NCI-H345 treated with DMSO at 0.1 percent for 48 hours (cell line): ENCODE results near the gene VPS33A.
"Not testable (repeated sequence)": the region's sequence is repeated elsewhere in the genome, so short reads cannot be mapped to it uniquely, and the experiment has no call there.

Source experiments
- DNase-seq: peaks from one replicate; lab custom pipeline; 2025; ENCODE audit not compliant: unreplicated experiment; lab: John Stamatoyannopoulos, UW

The VPS33A gene

DNA sequence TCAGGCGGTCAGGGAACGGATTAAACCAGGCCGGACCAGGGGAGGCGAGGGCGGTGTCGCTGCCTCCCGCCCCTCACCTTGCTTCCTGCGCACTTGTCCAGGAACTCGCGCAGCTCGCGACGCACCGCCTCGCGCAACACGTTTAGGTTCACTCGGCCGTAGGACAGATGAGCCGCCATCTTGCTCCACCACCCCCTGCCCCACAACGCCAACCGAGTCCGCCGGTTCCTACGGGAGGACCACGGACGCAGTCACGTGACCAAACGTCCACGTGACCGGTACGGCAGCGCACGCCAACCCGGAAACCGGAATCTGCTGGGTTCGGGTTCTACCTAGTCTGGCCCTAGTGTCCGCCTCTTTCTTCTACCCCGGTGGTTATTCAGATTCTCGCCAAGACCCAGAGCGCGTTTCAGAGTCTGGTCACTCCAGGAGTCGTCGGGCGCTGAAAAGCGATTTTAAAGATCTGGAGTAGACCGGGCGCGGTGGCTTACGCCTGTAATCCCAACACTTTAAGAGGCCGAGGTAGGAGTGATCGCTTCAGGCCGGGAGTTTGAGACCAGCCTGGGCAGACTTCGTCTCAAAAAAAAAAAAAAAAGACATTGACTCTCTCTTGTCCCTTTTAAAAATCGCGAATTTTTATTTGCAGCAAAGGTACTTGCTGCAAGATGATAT, at the start of gene VPS33A:
VPS33A (minus strand) TSS at position 265 of the 672 bp plus-strand sequence; CDS start at position 179, 86 bp downstream.
- peak; percentile 91 for DNase-seq

- DNase-seq = no peak
Measured at GRCh38 chr12:122312926-122313325, 46.6 kb upstream of the VPS33A start.

- DNase-seq = no peak
Measured at GRCh38 chr12:122311696-122312095, 45.4 kb upstream of the VPS33A start.

- DNase-seq = no peak
Measured at GRCh38 chr12:122310626-122311333, 44.5 kb upstream of the VPS33A start.

DNA sequence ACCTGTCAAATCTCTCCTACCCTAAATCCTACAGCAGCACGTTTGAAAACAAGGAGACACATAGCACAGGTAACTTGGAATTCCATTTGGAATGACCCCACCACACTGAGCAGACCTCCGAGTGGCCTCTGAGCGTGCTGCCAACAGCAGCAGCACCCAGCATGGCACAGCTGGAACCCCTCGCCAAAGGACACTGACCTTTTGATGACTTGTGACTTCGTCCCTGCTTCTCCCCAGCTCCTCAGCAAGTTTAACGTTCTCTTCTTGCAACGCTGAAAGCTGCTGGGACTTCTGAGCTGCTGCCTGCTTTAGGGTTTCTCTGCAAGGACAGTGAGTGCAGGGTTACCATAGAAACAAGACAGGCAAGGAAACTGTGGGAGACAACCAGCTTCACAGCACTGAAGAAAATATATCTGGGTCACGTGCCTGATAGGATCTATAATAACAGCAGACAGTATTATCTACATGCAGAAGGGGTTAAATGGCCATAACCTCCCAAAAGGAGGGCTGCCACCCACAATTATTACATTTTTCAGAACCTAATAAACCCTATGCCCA, 43.3 kb upstream of the VPS33A start:
- DNase-seq = no peak

DNA sequence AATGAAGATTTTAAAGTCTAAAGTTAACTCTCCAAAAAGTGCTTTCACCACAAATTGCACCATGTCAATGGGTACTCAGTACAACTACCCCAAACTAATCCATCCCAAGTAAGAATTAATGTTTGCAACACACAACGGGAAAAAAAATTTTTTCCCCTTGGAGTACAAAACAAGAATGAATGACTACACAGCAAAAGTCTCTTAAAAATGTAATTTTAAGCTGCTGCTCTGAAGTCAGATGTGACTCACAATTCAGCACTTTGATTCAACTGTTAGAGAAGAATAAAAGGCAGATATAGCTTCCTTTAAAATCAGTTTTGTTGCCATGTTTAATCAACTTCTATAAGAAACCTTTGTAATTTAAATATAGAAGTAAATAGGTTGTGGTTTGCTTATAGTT, 42.5 kb upstream of the VPS33A start:
- no peak for DNase-seq

DNA sequence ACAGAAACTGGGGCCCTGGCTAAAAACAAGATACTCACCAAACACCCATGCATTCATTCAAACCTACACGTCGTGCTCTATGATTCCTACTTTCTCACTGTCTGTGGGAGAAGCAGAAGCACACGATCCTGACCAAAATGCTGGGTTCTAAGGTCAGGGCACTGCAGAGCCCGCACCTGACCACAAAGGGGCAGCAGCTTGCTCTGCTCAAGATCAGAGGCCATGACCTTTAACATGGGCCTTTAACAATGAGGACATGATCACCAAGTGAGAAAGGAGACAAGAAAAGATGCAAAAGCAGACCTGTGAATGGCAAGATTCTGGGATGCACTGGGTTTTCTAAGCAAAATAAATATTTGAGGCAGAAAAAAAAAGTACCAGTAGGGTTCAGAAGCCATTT, 40.1 kb upstream of the VPS33A start:
- no peak for DNase-seq

DNA sequence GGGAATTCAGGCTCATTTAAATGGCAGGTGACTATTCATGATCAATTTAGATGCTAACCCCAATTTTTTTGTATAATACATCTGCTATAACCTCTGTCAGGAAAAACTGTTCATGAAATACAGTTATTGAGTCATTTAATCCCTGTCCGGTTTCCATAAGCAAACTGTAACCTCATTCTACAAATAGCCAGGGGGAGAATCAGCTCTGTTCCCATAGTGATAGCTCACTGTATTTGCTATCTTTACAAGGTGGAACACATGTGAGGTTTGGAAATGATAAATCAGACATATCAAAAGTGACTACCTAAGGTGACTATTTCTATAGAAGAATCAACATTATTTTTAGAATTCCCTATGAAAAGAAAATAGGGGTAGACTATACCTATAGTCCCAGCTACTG, 38.6 kb upstream of the VPS33A start:
- DNase-seq = no peak

DNA sequence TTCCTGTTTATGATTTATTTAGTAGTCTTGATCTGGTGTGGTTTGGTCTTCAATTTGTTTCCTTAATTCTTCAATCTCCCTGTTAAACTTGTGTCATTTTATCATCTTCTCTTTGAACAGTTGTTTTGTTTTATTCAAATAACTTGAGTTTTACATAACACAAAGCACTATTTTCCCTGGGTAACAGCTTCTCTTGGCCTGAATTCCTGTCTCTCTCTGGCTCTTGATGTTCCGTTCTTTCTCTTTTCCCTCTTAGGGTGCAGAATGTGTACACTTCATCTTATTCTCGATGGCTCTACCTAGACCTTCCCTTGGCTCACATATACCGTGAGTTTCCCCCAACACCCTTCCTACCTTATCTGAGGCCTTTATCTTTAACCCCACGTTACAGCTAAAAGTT, 36.8 kb upstream of the VPS33A start:
- no peak for DNase-seq

- DNase-seq = no peak
Measured at GRCh38 chr12:122298071-122298748, 31.9 kb upstream of the VPS33A start.

DNA sequence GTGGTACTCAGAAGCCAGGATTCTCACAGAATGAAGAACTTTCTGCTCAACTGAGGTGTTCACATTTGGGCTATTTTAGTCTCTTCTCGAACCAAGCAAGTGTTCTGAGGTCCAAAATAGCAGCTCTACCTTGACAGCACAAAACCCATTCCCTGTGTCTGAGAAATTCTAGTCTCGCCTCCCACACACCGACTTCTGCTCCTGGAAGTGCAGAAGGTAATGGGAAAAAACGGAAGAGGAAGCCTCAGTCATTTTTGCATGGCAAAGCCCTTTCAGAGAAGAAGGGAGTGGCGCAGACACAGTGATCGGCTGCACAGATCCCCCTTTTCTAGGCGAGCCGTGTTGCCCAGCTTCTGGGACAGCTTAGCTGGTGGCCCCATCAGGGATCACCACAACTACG, 31.2 kb upstream of the VPS33A start:
- DNase-seq = no peak

DNA sequence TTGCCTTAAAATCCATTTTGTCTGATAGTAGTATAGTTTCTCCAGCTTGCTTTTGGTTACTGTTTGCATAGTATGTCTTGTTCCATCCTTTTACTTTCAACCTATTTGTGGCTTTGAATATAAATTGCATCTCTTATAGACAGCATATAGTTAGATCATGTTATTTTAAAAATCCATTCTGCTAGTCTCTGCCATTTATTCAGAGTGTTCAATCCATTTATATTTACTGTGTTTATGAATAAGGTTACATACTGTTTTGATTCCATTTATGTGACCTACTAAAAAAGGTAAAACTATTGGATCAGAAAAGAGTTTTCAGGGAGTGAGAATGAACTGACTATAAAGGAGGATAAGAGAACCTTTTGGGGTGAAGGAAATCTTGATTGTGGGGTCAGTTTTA, 29.6 kb upstream of the VPS33A start:
- no peak for DNase-seq

- DNase-seq = no peak
Measured at GRCh38 chr12:122293081-122293480, 26.8 kb upstream of the VPS33A start.

- no peak for DNase-seq
Measured at GRCh38 chr12:122291431-122291830, 25.1 kb upstream of the VPS33A start.

DNA sequence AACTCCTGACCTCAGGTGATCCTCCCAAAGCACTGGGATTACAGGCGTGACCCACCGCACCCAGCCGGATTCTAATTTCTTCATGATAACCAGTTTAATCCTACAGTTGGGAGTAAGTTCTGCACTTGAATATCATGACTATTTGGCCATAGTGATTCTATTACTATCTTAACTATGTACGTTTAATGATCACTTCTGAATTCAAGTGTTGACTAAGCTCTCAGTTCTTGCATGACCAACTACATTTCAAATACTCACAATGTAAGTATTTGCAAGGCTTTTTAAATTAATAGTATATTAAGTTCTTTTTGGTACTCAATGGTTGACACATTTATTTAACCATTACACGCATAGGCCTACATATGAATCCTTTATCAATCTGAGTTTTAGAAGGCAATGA, 17.4 kb upstream of the VPS33A start:
- no peak for DNase-seq

GRCh38 chr12:122282061-122282460, 15.8 kb upstream of the VPS33A start:
- DNase-seq = no peak

DNA sequence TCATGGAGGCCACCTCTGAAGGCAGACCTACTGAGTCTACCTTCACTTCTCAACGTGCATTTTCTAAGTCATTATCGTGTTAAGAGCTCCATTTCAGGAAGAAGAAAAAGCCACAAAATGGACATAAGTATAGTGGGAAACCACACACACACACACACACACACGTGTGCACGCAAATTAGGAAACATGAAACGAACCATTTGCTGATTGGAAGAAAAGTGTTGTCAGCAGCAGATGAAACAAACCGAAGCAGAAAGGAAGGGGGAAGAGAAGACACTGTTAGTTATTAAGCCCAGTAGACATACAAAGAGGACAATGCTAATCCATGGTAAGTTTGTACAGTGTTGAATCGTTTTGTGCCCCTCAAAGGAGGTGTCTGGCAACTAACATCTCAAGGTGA, 9.9 kb upstream of the VPS33A start:
- no peak for DNase-seq

- no peak for DNase-seq
Measured at GRCh38 chr12:122275459-122275858, 9.2 kb upstream of the VPS33A start.

DNA sequence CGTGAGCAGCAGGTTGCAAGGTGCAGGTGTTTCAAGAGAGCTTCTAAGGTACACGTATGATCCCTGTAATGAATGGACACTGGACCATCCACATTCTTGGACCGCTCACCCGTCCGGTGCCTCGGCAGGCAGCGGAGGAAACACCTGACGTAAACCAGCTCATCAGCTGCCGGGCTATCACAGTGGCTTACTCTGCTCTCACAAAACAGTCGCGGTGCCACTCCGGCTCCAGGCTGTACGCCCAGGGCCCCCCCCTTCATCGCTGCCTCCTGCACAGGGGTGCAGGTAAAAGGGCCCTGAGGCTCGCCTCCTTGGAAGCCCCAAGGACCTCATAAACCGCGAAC, 436 bp downstream of the VPS33A start:
- no peak for DNase-seq

GRCh38 chr12:122265476-122265875, 818 bp downstream of the VPS33A start:
- no peak for DNase-seq

DNA sequence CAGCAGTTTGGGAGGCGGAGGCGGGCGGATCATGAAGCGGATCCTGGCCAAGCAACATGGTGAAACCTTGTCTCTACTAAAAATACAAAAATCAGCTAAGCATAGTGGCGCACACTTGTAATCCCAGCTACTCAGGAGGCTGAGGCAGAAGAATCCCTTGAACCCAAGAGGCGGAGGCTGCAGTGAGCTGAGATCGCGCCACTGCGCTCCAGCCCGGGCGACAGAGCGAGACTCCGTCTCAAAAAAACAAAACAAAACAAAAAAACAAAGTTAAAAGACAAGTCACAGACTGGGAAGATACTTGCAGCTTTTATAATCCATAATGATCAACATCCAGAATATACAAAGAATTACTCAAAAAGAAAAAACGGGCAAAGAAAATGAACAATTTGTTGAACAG, 5.6 kb downstream of the VPS33A start:
- DNase-seq = not testable (repeated sequence)

DNA sequence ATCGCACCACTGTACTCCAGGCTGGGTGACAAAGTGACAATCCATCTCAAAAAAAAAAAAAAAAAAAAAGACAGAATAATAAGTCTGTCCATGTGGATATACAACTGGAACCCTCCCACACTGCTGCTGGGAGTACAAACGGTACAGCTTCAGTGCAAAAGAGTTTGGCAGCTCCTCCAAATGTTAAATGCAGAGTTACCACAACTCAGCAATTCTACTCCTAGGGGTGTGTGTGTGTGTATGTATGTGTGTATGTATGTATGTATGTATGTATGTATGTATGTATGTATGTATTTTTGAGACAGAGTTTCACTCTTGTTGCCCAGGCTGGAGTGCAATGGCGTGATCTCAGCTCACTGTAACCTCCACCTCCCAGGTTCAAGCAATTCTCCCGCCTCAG, 7.4 kb downstream of the VPS33A start:
- not testable (repeated sequence) for DNase-seq
